HEK293 (cell line): Measurements from ENCODE around the gene MKKS.
"Not testable (repeated sequence)": the region's sequence is repeated elsewhere in the genome, so short reads cannot be mapped to it uniquely, and the experiment has no call there.

Experiments used
- CTCF ChIA-PET: fragments of 350-600 bp; formaldehyde crosslinking; extraction: SDS; loops from one replicate; lab custom pipeline; 2021; ENCODE audit warnings: antibody characterized with exemption; lab: Yijun Ruan, JAX
- POLR2A ChIA-PET: fragments of 300-600 bp; formaldehyde crosslinking; extraction: SDS; loops from one replicate; lab custom pipeline; 2020; ENCODE audit warnings: antibody characterized with exemption, inconsistent platforms; lab: Yijun Ruan, JAX
- H3K27ac ChIP-seq: fragments of 200-500 bp; sonication (Bioruptor generic); 2 replicates; pipeline ENCODE4 v1.5.1; 2014; ENCODE audit warnings: low read depth, low read length, control low read depth, inconsistent platforms; ENCODE audit errors: extremely low read depth
- H3K36me3 ChIP-seq, 2 experiments: fragments of 200-500 bp in 1 of 2; sonication (Bioruptor generic) in 1 of 2; 1 replicate in 1 of 2; 2 replicates in 1 of 2; pipeline ENCODE4 v1.5.1; 2014 to 2017; ENCODE audit warnings: inconsistent platforms in 2 of 2, low read length in 2 of 2; ENCODE audit not compliant: control insufficient read depth in 2 of 2, insufficient read depth in 1 of 2
- H3K4me1 ChIP-seq: fragments of 200-500 bp; sonication (Bioruptor generic); 2 replicates; pipeline ENCODE4 v1.5.1; 2014; ENCODE audit warnings: mild to moderate bottlenecking, low read length, inconsistent platforms; ENCODE audit not compliant: control insufficient read depth, insufficient read depth
- H3K4me3 ChIP-seq: 2 replicates; pipeline ENCODE4 v1.5.1; 2011; ENCODE audit warnings: low read depth, mild to moderate bottlenecking, control low read depth, low read length, moderate library complexity
- H3K9me3 ChIP-seq: fragments of 200-500 bp; sonication (Bioruptor generic); 2 replicates; pipeline ENCODE4 v1.5.1; 2014; ENCODE audit warnings: low read depth, low read length, inconsistent platforms; ENCODE audit not compliant: control insufficient read depth, insufficient read depth
- IKZF3 ChIP-seq: fragments of 450-650 bp; IDR thresholded peaks from 2 replicates; pipeline ENCODE4 v1.5.0; 2018; ENCODE audit warnings: missing biosample characterization, mild to moderate bottlenecking, missing genetic modification characterization, moderate library complexity
- REPIN1 ChIP-seq: fragments of 450-650 bp; formaldehyde crosslinking; IDR thresholded peaks from 2 replicates; pipeline ENCODE4 v1.5.1; 2017; ENCODE audit warnings: missing biosample characterization, missing genetic modification characterization, low read depth
- SP7 ChIP-seq: fragments of 450-650 bp; formaldehyde crosslinking; IDR thresholded peaks from 2 replicates; pipeline ENCODE4 v1.5.1; 2016; ENCODE audit warnings: missing biosample characterization, missing genetic modification characterization
- YY1 ChIP-seq: fragments of 450-650 bp; formaldehyde crosslinking; IDR thresholded peaks from 2 replicates; pipeline ENCODE4 v1.5.1; 2018; ENCODE audit warnings: missing biosample characterization, missing genetic modification characterization
- ZNF223 ChIP-seq: fragments of 450-650 bp; formaldehyde crosslinking; IDR thresholded peaks from 2 replicates; pipeline ENCODE4 v1.5.1; 2016; ENCODE audit warnings: missing biosample characterization, missing genetic modification characterization
- ZNF423 ChIP-seq: fragments of 450-650 bp; formaldehyde crosslinking; IDR thresholded peaks from 2 replicates; pipeline ENCODE4 v1.5.1; 2016; ENCODE audit warnings: missing biosample characterization, missing genetic modification characterization
- ZNF518A ChIP-seq: fragments of 450-650 bp; formaldehyde crosslinking; conservative IDR thresholded peaks from 2 replicates; pipeline ENCODE4 v1.5.1; 2016; ENCODE audit warnings: low read depth, missing biosample characterization, missing genetic modification characterization
- ZNF692 ChIP-seq: fragments of 450-650 bp; formaldehyde crosslinking; IDR thresholded peaks from 2 replicates; pipeline ENCODE4 v1.5.1; 2016; ENCODE audit warnings: missing biosample characterization, missing genetic modification characterization
- TF ChIP-seq, protein P1 (sequence below): fragments of 450-650 bp; formaldehyde crosslinking; IDR thresholded peaks from 2 replicates; pipeline ENCODE4 v1.5.1; 2016; ENCODE audit warnings: missing biosample characterization, missing genetic modification characterization

The MKKS gene

DNA sequence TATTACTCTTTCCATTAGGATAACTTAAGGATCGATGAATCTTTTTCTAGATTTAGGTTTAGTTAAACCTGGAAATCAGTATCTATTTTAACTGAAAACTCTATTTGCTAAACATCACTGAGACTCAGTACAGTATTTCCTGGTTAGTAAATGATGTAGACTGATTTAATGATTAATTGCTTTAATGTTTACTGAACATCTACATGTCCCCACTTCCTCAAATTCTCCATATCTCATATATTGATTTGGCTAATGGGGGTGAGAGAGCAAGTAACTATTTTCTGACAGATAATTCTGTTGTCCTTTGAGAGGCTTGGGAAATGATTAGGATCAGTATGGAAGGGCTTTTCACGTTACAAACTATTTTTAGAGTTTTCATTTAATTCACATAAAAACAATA, 10.3 kb downstream of the MKKS start (continued):
- TF ChIP-seq ZNF692 (no peak), REPIN1 (tag by site-specific recombination) (no peak), IKZF3 (tag by site-specific recombination) (no peak), ZNF223 (tag by site-specific recombination) (no peak), YY1 (tag by site-specific recombination) (no peak)

- Histone ChIP-seq H3K27ac (no peak overlapping the region), H3K4me3 (no peak overlapping the region), H3K4me1 (peaks cover 11% of the 10 kb centered on the region), H3K36me3 (peaks cover 0 to 20% of the 10 kb centered on the region in 2 experiments; a peak in 2 of 3 replicates), H3K9me3 (no peaks in the 10 kb centered on the region)
- ChIA-PET POLR2A (no interaction called here), CTCF (no interaction called here)
- TF ChIP-seq SP7 (0 out of 2 replicates have a peak, but pooled peaks have one; percentile 19), ZNF423 (tag by site-specific recombination) (no peak), ZNF518A (tag by site-specific recombination) (no peak)
- TF ChIP-seq, protein P1, sequence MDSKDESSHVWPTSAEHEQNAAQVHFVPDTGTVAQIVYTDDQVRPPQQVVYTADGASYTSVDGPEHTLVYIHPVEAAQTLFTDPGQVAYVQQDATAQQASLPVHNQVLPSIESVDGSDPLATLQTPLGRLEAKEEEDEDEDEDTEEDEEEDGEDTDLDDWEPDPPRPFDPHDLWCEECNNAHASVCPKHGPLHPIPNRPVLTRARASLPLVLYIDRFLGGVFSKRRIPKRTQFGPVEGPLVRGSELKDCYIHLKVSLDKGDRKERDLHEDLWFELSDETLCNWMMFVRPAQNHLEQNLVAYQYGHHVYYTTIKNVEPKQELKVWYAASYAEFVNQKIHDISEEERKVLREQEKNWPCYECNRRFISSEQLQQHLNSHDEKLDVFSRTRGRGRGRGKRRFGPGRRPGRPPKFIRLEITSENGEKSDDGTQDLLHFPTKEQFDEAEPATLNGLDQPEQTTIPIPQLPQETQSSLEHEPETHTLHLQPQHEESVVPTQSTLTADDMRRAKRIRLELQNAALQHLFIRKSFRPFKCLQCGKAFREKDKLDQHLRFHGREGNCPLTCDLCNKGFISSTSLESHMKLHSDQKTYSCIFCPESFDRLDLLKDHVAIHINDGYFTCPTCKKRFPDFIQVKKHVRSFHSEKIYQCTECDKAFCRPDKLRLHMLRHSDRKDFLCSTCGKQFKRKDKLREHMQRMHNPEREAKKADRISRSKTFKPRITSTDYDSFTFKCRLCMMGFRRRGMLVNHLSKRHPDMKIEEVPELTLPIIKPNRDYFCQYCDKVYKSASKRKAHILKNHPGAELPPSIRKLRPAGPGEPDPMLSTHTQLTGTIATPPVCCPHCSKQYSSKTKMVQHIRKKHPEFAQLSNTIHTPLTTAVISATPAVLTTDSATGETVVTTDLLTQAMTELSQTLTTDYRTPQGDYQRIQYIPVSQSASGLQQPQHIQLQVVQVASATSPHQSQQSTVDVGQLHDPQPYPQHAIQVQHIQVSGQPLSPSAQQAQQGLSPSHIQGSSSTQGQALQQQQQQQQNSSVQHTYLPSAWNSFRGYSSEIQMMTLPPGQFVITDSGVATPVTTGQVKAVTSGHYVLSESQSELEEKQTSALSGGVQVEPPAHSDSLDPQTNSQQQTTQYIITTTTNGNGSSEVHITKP (tag by site-specific recombination) = 0 out of 2 replicates have a peak, but pooled peaks have one; percentile 21
Measured at GRCh38 chr20:10419550-10420133, 14.4 kb downstream of the MKKS start.

- CTCF ChIA-PET, H3K9me3 ChIP-seq, POLR2A ChIA-PET, H3K27ac ChIP-seq, H3K4me3 ChIP-seq: not testable (repeated sequence)
- Histone ChIP-seq H3K36me3 (peaks cover 0 to 34% of the 10 kb centered on the region in 2 experiments; a peak in 1 of 3 replicates), H3K4me1 (peaks cover 11% of the 10 kb centered on the region)
Measured at GRCh38 chr20:10417218-10417617, 16.8 kb downstream of the MKKS start.
